Measurements from ENCODE around the gene WDR33. TPM values are rescaled to one million over a fixed set of nuclear protein-coding genes. Genes with fewer than 3 reads are reported as not detected.
A peak's percentile ranks its signal among the peaks of the same experiment; 100 is the strongest.

Gene WDR33
- total RNA-seq, 1 donor: 25.7 TPM

DNA sequence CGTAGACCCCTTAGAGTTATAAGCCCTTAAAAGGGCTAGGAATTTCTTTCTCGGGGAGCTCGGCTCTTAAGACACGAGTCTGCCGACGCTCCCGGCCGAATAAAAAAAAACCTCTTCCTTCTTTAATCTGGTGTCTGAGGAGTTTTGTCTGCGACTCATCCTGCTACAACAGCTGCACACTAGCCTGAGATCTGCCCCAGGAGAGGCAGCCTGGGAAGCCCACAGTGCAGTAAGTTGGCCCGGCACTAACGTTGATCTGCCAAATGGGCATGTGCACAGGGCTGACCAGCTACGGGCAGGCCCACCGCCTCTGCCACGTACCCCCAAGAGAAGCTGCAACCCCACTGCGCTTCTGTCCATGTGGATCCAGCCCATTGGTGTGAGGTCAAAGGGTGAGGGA, 127.2 kb downstream of the WDR33 start:
- peak; percentile 74 for DNase-seq (ENCODE audit: insufficient read length, low spot score, missing footprints)
- TF ChIP-seq, protein P1, sequence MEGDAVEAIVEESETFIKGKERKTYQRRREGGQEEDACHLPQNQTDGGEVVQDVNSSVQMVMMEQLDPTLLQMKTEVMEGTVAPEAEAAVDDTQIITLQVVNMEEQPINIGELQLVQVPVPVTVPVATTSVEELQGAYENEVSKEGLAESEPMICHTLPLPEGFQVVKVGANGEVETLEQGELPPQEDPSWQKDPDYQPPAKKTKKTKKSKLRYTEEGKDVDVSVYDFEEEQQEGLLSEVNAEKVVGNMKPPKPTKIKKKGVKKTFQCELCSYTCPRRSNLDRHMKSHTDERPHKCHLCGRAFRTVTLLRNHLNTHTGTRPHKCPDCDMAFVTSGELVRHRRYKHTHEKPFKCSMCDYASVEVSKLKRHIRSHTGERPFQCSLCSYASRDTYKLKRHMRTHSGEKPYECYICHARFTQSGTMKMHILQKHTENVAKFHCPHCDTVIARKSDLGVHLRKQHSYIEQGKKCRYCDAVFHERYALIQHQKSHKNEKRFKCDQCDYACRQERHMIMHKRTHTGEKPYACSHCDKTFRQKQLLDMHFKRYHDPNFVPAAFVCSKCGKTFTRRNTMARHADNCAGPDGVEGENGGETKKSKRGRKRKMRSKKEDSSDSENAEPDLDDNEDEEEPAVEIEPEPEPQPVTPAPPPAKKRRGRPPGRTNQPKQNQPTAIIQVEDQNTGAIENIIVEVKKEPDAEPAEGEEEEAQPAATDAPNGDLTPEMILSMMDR (IDR thresholded peaks at IDR 0.05; ENCODE audit: extremely low read depth, low read depth, low read length): no peak
- no peaks in the 10 kb centered on the region for H3K27me3 ChIP-seq (ENCODE audit: insufficient read depth, low read length)
- H3K79me2 ChIP-seq (ENCODE audit: insufficient read depth, low read length): no peaks in the 10 kb centered on the region
- no peak overlapping the region for H3K4me3 ChIP-seq (ENCODE audit: insufficient read depth, low read length)
- peaks cover 7% of the 10 kb centered on the region for H3K4me1 ChIP-seq (ENCODE audit: insufficient read depth, low read length)
- H3K4me2 ChIP-seq (ENCODE audit: insufficient read depth, low read length): no peak overlapping the region
- no peak overlapping the region for H3K27ac ChIP-seq (ENCODE audit: low read depth, low read length)
- no peaks in the 10 kb centered on the region for H4K20me1 ChIP-seq (ENCODE audit: insufficient read depth, low read length)
- H3K9me3 ChIP-seq (ENCODE audit: low read depth, low read length): peaks cover 2% of the 10 kb centered on the region
- H3K36me3 ChIP-seq (ENCODE audit: insufficient read depth, low read length): no peaks in the 10 kb centered on the region
- H2AFZ ChIP-seq (ENCODE audit: low read length): no peak overlapping the region

DNA sequence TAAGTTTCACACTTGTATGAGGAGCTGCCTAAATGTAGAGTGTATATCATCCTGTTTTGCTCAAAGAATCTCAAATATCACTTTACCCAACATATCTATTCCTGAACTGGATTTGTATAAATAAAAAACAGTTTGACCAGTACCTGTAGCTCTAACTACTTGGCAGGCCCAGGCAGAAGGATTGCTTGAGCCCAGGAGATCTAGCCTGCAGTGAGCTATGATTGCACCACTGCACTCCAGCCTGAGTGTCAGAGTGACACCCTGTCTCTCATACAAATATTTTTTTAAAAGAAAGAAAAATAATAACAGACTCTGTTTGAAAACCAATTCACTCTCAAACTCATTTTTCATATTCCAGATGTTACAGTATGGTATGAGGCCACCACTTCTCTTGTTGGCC, 127.9 kb downstream of the WDR33 start:
- Histone ChIP-seq H3K4me3 (ENCODE audit: insufficient read depth, low read length) (no peak overlapping the region), H3K36me3 (ENCODE audit: insufficient read depth, low read length) (no peaks in the 10 kb centered on the region), H3K27ac (ENCODE audit: low read depth, low read length) (no peak overlapping the region), H4K20me1 (ENCODE audit: insufficient read depth, low read length) (no peaks in the 10 kb centered on the region), H2AFZ (ENCODE audit: low read length) (no peak overlapping the region), H3K4me1 (ENCODE audit: insufficient read depth, low read length) (peaks cover 7% of the 10 kb centered on the region), H3K4me2 (ENCODE audit: insufficient read depth, low read length) (no peak overlapping the region), H3K9me3 (ENCODE audit: low read depth, low read length) (no peaks in the 10 kb centered on the region), H3K79me2 (ENCODE audit: insufficient read depth, low read length) (no peaks in the 10 kb centered on the region), H3K27me3 (ENCODE audit: insufficient read depth, low read length) (peaks cover 4% of the 10 kb centered on the region)
- DNase-seq (ENCODE audit: insufficient read length, low spot score, missing footprints): no peak
- TF ChIP-seq, protein P1 (IDR thresholded peaks at IDR 0.05; ENCODE audit: extremely low read depth, low read depth, low read length): no peak

DNA sequence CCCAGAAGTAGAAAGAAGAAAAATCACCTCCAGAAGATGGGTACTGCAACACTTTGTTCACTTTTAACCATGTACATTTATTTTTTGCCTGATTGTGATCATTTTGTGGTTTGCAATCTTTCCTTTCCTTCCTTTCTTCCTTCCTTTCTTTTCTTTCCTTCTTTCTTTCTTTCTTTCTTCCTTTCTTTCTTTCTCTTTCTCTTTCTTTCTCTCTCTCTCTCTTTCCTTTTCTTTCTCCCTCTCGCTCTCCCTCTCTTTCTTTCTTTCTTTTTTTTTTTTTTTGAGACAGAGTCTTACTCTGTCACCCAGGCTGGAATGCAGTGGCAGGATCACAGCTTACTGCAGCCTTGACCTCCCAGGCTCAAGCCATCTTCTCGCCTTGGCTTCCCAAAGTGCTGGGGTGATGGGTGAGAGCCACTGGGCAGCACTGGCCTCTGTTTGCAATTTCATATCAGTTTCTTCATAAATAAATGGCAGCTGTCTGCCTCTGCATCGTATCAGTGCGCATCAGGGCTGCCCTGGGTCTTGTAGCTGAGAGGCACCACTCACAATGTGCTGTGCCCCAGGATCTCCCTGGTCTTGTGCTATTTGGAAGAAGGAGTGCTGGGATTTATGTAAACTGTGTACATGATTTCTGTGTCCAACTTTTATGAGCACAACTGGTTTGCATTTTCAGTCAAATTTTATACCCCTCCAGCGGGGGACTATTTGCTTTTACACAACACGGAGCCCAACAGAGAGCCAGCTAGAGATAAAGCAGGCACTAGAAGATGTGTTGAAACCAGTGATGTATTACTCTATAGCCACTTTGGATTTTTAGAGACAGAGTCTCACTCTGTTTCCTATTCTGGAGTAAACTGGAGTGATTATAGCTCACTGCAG, 128.8 kb downstream of the WDR33 start:
- Histone ChIP-seq H2AFZ (ENCODE audit: low read length) (no peak overlapping the region), H3K36me3 (ENCODE audit: insufficient read depth, low read length) (no peaks in the 10 kb centered on the region), H3K27ac (ENCODE audit: low read depth, low read length) (no peak overlapping the region), H3K9me3 (ENCODE audit: low read depth, low read length) (no peaks in the 10 kb centered on the region), H3K4me3 (ENCODE audit: insufficient read depth, low read length) (no peak overlapping the region), H3K79me2 (ENCODE audit: insufficient read depth, low read length) (no peaks in the 10 kb centered on the region), H3K27me3 (ENCODE audit: insufficient read depth, low read length) (peaks cover 11% of the 10 kb centered on the region), H3K4me1 (ENCODE audit: insufficient read depth, low read length) (peaks cover 7% of the 10 kb centered on the region), H3K4me2 (ENCODE audit: insufficient read depth, low read length) (no peak overlapping the region), H4K20me1 (ENCODE audit: insufficient read depth, low read length) (no peaks in the 10 kb centered on the region)
- TF ChIP-seq, protein P1 (IDR thresholded peaks at IDR 0.05; ENCODE audit: extremely low read depth, low read depth, low read length): no peak
- no peak for DNase-seq (ENCODE audit: insufficient read length, low spot score, missing footprints)

DNA sequence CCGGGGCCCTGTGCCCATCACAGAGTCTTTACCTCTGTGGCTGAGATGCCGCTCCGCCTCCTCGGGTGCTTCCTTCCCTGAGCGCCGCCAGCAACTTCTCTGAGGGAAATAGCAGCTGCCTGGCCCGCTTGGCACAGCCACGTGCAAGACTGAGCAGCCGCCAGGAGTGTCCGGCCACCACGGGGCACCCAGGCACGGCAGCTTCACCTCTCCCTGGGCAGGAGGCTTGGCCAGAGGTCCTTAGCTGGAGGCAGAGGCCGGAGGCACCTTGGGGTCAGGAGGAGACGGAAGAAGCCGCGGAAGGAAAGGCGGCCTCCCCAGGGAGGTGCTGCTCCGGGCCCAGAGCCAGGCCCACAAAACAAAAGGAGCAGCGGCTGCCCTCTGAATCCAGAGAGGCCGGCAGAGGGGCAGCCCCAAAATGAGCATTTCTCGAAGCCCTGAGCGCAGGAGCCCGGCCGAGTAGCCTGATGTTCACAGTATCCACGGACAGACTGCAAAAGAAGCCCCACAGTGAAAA, 129.6 kb downstream of the WDR33 start:
- no peaks in the 10 kb centered on the region for H3K79me2 ChIP-seq (ENCODE audit: insufficient read depth, low read length)
- peak overlapping the region; percentile 61 for H3K4me3 ChIP-seq (ENCODE audit: insufficient read depth, low read length)
- DNase-seq (ENCODE audit: insufficient read length, low spot score, missing footprints): peak; percentile 90
- no peaks in the 10 kb centered on the region for H3K36me3 ChIP-seq (ENCODE audit: insufficient read depth, low read length)
- peak overlapping the region; percentile 74 for H3K4me2 ChIP-seq (ENCODE audit: insufficient read depth, low read length)
- H4K20me1 ChIP-seq (ENCODE audit: insufficient read depth, low read length): no peaks in the 10 kb centered on the region
- peaks cover 7% of the 10 kb centered on the region for H3K4me1 ChIP-seq (ENCODE audit: insufficient read depth, low read length)
- no peaks in the 10 kb centered on the region for H3K9me3 ChIP-seq (ENCODE audit: low read depth, low read length)
- TF ChIP-seq, protein P1 (IDR thresholded peaks at IDR 0.05; ENCODE audit: extremely low read depth, low read depth, low read length): no peak
- H2AFZ ChIP-seq (ENCODE audit: low read length): peak overlapping the region; percentile 85
- no peak overlapping the region for H3K27ac ChIP-seq (ENCODE audit: low read depth, low read length)
- H3K27me3 ChIP-seq (ENCODE audit: insufficient read depth, low read length): peaks cover 20% of the 10 kb centered on the region

Data from osteoblast (primary cell).